SHP77 treated with DMSO at 0.1 percent for 48 hours (cell line): ENCODE results near the gene CCDC50.

Experiments
- DNase-seq: peaks from one replicate; lab custom pipeline; 2025; lab: John Stamatoyannopoulos, UW

CCDC50 gene

DNA sequence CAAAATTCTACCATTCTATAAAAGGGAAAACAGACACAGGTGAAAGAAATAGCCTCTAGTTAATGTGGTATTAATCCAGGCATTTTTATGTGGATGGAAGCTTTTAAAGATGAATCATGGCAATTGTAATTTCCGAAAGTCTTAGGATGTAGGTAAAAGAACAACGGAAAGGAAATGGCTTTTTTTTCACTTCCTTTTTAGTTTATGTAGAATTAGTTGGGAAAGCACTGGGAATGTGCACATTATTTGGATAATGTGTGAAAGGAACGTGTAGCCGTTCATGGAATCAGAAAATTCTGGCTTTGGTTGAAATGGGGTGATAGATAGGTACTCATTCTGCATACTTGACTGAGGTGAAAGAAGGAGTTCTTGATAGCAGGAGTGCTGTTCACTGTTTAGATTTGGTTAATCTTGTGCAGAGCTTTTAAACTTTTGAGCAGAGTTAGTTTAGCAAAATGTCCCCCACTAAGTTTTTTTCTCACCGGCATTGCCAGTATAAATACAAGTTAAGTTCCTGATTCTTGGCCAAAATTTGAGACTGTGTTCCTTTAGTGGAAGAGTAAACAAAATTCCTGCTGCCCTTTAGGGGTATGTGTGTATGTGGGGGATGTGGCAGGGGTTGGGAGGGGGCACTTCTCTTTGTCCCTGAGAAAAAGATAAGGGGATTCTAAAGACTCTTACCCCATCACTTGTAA is 21.3 kb downstream of the CCDC50 start:
- DNase-seq, result no peak

DNA sequence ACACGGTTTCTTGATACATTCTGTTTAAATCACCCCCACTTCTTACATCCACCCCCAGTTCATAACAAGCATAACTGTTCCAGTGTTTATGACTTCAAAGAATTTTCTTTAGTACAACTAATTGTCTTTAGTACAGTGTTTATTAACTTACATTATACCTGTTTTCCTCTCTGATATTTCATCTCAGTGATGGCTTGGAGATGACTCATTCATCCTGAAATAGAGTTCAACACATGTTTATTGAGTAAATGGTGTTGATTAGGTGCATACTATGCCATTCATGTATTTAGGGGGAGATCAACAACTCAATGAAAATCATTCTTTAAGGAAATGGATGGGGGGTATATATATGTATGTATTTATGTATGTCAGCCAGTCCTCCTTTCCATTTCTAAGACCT is 22.8 kb downstream of the CCDC50 start:
- DNase-seq, result no peak

DNA sequence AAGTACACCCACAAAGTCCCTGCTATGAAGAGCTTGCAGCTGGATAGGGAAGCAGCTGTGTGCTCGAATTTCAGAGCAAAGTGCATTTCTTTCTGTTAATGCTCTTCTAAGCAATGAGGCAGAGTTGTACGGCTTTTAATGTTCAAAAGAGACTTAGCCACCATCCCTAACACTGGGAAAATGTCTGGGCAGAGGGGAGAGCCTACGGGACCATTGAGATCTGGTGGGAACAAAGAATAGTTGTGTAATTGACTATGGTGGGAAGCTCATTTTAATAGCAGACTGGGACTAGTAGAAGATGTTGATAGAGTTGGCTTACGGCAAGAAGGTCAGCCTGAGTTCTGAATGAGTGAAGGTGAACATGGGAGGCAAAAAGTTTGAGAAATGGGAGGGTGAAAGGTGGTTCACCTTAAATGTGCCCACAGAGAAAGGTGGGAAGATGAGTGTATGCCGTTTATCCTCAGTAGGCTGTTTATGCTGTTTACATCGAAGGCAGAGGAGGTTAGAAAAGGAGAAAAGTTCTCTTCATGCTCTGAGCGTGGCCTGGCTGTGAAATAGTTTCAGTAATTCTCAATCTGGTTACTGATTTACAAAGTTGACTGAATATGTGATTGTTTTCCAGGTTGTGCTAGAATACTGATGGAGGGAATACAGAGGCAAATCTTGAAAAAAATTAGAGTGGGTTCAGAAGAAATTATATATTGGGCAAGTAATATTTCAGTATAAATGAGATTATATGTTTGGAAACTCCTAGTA is 24.0 kb downstream of the CCDC50 start:
- DNase-seq, result no peak

DNA sequence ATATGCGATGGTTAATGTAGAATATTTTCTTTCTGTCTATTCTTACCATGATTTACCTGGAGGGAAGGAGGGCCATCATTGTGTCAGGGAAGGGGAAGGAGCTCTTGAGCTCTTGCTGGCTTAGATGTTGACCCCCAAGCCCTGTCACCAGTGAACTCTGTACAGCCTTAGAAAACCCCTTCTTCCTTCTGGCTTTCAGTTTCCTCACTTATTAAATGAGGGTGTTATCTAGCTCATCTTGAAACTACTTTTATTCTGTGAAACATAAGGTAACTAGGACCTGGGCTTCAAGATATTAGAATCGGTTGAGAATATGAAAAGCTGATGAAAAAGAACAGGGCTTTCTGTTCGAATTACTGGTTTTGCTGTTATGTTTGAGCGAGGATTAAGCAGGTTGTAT is 26.2 kb downstream of the CCDC50 start:
- DNase-seq, result no peak

DNA sequence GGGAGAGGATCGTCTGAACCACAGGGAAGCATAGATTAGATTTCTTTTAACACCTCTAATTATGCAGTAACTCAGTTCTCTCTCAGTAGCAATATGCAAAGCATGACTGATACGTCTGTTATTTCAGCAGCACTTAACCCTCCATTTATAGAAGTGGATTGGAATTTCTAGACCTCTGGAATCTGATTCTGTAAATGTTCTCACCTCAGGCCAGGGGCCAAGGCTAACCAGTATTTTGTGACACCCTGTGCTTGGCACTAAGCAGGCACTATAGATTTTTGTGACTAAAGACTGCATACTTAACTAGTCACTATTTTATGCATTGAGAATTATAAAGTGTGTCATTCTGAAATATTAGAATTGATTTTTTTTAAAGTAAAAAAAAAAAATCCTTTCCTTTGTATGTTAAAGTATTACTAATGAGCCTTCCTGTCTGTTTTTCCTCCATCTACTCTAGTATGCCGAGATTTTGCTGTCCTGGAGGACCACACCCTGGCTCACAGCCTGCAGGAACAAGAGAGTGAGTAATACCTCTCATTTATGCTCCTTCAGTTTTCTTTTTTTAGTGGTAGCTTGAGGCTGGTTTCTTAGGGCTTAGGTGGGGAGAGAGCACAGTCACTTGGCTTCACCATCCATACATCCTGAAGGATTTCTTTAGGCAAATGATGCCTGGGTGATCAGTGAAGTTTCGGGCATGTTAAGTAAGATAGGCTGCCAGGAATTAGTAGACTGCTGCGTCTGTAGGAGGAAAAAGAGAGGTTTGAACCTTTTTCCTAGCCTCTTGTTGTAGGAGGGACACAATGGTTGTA is 27.6 kb downstream of the CCDC50 start:
- no peak for DNase-seq

DNA sequence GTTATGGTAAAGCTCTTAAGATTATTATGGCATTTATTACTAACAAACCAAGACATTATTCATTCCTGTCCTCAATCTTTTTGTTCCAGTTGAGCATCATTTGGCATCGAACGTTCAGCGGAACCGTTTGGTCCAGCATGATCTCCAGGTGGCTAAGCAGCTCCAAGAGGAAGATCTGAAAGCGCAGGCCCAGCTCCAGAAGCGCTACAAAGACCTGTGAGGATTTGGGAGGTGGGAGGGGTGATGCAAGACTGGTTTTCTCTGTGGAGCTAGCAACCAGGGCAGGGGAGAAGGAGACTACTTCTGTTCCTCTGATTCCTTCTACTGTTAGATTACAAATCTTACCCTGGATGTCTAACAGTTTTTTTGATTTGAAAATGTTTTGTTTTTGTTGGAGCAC is 28.7 kb downstream of the CCDC50 start:
- DNase-seq, result no peak

DNA sequence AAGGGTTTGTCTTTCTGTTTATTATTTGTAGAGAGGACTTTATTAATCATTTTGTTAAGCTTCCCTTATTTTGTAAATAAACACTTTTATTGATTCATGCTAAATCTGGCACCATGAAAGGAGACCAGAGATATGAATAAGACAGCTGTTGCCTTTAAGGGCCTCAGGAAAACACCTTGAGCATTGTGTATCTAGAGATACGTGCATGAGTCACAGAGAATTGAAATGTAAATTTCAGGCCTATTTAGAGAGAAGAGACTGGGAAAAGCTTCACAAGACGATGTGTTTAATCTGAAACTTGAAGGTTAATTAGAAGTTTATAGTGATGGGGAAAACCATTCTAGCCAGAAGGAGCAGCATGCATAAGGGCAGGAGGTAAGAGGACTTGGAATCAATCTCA is 29.7 kb downstream of the CCDC50 start:
- no peak for DNase-seq

DNA sequence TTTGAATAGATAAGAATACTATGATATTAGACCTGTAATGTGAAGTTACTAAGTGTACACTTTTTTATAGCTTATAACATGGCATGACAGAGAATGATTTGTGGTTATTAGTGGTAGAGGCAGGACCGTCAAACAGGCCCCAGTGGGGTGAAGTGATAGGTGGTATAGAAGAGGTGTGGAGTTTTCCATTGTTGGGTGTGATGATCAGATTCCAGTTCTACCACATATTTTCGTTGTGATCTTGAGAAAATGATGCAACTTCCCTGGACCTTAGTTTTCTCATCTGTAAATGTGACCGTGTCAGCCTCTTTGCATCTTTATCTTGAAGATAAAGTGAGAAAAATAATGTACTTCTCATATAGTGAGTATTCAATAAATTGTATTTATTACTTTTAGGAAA is 31.4 kb downstream of the CCDC50 start:
- no peak for DNase-seq

DNA sequence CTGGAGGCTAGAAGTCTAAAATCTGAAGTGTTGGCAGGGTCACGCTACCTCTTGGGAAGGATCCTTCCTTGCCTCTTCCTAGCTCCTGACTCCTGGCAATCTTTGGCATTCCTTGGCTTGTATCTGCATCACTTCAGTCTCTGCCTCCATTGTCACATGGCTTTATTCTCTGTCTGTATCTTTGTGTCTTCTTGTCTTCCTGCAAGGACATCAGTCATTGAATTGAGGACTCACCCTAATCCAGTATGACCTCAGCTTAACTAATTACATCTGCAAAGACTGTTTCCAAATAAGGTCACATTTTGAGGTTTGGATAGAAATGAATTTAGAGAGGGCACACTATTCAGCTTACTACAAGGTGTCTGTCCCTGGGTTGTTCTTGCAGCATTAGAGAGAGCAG is 32.3 kb downstream of the CCDC50 start:
- no peak for DNase-seq

DNA sequence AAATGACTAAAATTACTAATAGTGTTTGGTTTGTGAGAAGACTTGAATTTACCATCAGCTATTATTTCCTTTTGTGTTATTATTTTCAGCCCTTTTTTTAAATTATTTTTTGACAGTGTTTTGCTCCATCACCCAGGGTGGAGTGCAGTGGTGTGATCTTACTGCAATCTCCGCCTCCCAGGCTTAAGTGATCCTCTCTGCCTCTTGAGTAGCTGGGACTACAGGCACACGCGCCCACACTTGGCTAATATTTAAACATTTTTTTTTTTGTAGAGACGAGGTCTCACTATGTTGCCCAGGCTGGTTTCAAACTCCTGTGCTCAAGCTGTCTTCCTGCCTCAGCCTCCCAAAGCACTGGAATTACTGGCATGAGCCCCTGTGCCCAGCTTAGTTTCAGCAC is 32.8 kb downstream of the CCDC50 start:
- DNase-seq, result no peak

DNA sequence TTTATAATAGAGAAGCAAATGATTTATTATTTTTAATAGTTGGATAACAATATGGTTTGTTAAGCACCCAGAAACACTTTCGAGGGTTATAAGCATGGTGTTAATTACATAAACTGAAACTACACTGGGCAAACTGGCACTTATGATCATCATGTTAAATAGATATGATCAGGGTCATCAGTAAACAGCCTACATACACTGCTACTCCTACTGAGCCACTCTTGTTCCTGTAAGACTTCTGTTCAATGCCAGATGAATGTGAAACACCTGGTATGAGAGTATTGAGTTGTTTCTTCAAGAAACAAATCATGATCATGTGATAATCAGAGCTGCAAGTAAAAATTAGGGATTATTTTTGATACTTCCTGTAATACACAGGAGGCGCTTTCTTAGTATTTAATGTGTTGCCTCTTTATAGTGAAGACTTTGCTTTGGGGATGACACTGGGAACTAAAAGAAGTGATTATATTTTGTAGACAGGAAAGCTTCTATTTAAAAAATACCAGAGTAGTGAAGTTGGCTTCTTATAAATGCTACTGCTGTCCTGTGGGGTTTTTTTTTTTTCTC is 33.4 kb downstream of the CCDC50 start:
- DNase-seq, result no peak

DNA sequence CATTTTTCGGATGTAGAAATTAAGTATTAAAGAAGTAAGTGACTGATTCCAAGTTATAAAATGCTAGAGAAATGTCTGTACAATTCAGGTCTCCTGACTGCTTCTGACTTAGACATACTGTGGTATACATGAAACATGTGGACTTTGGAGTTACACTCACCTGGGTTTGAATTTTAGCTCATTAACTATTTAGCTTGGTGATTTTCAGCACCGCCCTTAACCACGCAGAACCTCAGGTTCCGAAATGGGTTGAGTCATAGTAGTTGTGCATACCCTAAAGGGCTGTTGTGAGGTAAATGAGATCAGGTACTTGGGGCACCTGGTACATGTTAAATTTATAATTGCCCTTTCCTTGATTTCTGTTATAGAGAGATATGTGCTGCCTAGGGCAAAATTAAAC is 34.0 kb downstream of the CCDC50 start:
- no peak for DNase-seq

DNA sequence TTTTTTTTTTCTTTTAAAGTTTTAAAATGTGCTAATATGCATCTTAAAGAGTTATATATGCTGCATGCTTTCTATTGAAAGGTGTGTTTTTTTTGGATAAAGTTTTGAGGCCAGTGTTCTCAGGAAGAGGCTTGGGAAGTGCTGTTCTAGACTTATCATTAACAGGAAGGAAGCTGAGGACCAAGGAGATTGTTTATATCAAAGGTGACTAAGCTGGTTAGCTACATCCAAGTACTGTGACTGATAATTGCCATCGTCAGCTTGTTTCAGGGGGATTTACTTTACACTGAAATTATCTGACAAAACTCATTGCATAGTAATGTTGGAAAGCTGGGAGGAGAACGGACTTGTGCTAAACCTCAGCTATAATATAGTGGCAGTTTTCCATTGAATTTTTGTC is 37.5 kb downstream of the CCDC50 start:
- DNase-seq, result no peak

DNA sequence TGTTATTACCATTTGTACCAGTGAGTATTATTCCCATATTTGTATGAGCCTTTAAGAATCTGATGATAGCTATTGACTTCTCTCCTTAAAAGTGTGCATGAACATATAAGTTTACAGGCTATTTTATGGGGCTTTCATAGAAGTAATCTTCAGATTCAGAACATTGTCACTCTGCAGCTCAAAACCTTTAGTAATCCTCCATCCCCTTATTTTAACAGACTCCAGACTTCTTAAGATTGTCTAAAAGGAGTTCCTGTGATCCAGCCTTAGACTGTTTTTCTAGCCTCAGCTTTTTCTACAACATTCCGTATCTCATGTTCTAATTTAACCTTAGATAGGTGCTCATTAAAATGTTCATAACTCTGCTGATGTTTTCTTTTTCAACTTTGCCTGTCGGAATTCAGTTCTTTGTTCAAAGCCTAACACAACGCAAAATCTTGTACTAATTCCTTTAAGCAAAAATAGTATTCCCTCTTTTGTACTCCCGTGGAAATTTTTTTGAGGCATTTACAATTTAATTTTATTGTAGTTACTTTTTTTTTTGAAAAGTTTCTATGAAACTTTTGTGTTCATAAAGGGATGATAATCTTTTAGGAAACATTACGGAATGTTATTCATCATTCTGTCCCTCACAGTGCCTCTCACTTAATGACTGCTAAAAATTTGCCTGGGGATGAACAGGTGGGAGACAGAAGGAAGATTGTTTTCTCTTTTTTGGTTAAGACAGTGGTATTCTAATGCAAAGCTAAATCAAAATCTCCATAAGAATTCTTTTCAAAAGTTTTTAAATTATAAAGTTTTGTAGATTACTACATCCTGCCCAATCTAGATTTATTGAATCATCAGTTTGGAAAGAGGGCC is 39.8 kb downstream of the CCDC50 start:
- no peak for DNase-seq

DNA sequence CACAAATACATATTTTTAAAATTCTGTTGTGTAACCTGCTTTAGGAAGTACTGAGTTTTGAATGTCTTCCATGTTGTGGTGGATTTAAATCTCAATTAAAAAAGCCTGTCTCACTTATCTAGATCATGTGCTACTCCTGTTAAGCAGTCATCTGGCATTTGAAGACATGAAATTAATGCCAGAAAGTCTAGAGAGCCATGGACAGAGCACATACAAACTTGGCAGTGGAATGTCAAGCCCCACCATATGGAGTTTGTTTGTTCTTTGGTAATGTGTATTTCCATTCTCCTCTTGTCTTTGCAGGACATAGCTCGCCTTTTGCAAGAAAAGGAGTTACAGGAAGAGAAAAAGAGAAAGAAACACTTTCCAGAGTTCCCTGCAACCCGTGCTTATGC is 40.4 kb downstream of the CCDC50 start:
- no peak for DNase-seq

DNA sequence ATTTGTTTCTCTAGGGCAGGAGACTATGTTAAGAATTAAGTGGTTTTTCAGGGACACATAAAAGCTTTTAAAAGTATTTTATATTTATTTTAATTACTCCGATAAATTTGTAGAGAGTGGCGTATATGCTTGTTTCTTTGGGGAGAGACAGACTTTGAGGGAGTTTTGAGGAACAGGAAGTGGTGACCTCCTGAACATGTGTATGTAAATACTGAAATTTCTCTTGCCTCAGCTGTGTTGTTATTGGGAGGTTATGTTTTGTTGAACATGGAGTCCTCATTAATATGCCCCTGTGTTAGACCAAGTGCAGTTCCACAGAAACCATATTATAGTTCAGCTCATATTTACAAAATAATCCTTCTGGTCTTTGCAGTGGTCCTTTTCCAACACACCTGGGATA is 42.9 kb downstream of the CCDC50 start:
- DNase-seq, result no peak

DNA sequence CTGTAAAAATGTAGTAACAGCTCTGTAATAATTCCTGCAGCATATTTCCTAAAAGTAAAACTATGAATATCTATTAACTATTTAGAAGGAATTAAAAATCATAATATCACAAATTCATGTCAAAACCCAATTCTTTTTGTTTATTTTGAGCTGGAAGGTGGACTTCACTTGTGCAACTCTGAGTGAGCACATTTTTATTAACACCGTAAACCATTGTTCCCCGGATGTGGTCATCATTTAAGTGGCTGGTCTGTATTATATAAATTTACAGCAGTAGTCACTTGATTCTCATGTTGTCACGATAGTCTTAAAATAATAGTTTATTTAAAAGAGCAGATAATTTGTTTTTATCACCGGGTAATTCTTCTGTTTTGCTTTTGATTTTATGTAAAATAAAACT is 44.1 kb downstream of the CCDC50 start:
- DNase-seq, result no peak

DNA sequence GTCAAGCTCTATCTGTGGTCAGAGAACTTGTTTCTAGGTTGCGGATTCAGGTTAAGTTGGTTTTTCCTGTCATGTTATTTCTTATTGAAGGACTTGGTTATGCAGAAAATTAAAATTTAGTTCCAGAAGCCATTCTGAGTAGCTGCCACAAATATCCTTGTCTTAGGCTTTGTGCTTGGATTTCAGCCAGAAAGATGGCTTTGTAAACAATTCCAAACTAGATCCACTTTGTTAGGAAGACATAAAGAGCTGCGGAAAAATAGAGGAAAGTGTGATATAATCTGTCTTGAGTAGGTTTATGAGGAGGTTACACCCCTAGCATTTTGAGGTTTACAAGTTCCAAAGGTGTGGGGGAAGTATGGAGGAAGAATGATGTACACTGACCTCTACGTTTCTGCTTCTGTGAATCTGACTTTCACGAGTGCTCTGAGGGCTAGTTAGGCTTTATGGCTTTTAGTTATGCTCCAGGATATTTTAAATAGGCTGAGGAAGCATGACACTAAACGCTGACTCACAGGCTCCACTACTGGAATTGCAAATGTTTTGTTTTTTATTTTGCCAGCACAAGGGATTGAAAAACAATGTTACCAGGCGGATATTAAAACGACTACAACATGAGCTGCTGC is 47.4 kb downstream of the CCDC50 start:
- DNase-seq, result no peak

DNA sequence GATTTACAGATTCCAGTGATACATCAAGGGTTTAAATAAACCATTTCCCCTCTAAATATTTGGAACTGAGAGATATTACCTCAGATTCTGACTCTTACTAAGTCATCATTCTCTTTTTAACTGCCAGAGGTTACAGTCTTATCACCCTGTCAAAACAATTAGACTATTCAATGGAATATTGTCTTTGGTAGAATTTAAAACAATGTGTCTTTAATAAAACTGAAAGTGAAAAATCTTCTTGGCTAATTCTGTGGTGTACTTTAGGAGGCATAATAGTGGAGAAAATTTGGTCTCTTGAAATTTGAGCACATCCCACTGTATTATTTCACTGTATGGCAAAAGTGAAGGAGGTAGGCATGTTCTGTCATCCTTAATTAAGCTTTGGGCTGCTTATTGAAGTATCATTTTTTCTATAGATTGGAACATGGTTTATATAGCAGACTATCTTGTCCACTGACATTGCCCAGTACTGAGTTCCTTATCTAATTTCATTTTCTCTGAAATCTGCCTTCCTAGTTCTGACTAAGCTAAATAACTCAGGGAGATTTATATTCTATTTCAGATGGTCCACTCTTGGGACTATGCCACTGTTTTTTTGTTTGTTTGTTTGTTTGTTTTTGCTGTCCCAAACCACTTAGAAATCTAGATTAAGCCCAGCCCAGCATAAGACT is 49.1 kb downstream of the CCDC50 start:
- no peak for DNase-seq

DNA sequence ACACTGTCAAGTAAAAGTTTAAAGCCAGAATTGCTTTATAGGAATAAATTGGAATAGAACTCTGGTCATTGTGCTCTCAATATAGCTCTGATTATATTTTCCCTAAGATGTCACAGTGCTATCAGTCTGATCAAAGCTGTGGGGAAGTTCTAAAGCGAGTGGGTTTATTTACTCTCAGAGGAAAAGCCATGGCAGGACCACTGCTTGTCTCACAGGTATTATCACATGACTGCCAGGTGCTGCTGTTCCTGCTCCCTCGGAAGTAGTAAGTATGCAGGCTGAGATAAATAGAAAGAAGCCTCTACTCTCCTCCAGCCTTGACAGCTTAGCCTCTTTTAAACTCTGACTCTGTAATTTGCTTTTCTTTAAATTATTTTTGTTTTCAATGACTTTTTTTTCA is 50.3 kb downstream of the CCDC50 start:
- no peak for DNase-seq

DNA sequence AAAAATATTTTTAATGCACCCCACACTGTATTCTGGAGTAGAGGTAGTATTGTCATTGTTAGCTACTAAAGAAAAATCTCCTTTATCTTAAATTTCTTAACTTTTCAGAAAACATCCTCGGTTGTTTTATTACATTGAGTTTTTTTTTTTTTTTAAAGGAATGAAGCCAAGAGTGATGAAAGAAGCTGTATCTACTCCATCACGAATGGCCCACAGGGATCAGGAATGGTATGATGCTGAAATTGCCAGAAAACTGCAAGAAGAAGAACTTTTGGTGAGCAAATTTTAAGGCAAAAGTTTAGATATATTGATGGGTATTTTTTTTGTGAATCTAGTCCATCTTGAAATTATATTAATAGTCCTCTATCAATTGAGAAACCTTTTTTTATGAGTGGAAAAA is 50.8 kb downstream of the CCDC50 start:
- no peak for DNase-seq
